Mesothelial cell of epicardium (in vitro differentiated cells): ENCODE data around the gene NOP56. TPM values are rescaled to one million over a fixed set of nuclear protein-coding genes. Genes with fewer than 3 reads are reported as not detected.
"Not testable (repeated sequence)": the region's sequence is repeated elsewhere in the genome, so short reads cannot be mapped to it uniquely, and the experiment has no call there.

Source experiments
- DNase-seq, 2 experiments: peaks; one replicate each; pipeline ENCODE4 v3.0.0; 2021; ENCODE audit warnings: low spot score in 2 of 2; ENCODE audit not compliant: unreplicated experiment in 2 of 2
- H3K27ac Mint-ChIP-seq: 2 replicates; pipeline ENCODE4 v1.8.0; 2021; ENCODE audit warnings: mixed read lengths
- H3K27me3 Mint-ChIP-seq: 2 replicates; pipeline ENCODE4 v1.8.0; 2021; ENCODE audit warnings: low read depth, mixed read lengths
- H3K36me3 Mint-ChIP-seq: 2 replicates; pipeline ENCODE4 v1.8.0; 2021; ENCODE audit warnings: mixed read lengths
- H3K4me1 Mint-ChIP-seq: 2 replicates; pipeline ENCODE4 v1.8.0; 2021; ENCODE audit warnings: mixed read lengths
- H3K4me3 Mint-ChIP-seq: 2 replicates; pipeline ENCODE4 v1.8.0; 2021; ENCODE audit warnings: mild to moderate bottlenecking, moderate library complexity, mixed read lengths
- H3K9me3 Mint-ChIP-seq: 2 replicates; pipeline ENCODE4 v1.8.0; 2021; ENCODE audit warnings: mixed read lengths
- CTCF ChIP-seq: fragments of 200-600 bp; sonication (generic); IDR thresholded peaks from one replicate; pipeline ENCODE4 v1.5.0; 2021; ENCODE audit warnings: antibody characterized with exemption; ENCODE audit not compliant: unreplicated experiment
- total RNA-seq: library from RNA; stranded (reverse); gene quantifications from 3 replicates; pipeline ENCODE4 v1.2.1, GENCODE V29; 2021

NOP56 gene
- total RNA-seq, 1 donor from 2014 or later, result 267 TPM

GRCh38 chr20:2672446-2672845, 20.0 kb downstream of the NOP56 start:
- Mint-ChIP-seq H3K9me3 (no peaks in the 10 kb centered on the region), H3K36me3 (no peaks in the 10 kb centered on the region), H3K4me1 (no peaks in the 10 kb centered on the region), H3K27ac (no peak overlapping the region), H3K4me3 (no peak overlapping the region), H3K27me3 (peaks cover 64% of the 10 kb centered on the region)
- no peak for TF ChIP-seq CTCF
- DNase-seq, result no peak

GRCh38 chr20:2673453-2673852, 21.0 kb downstream of the NOP56 start:
- Mint-ChIP-seq H3K27ac (no peak overlapping the region), H3K4me3 (no peak overlapping the region), H3K9me3 (no peaks in the 10 kb centered on the region), H3K36me3 (no peaks in the 10 kb centered on the region), H3K4me1 (no peaks in the 10 kb centered on the region), H3K27me3 (peaks cover 59% of the 10 kb centered on the region)
- no peak for DNase-seq
- no peak for TF ChIP-seq CTCF

- H3K36me3 Mint-ChIP-seq, result no peaks in the 10 kb centered on the region
- TF ChIP-seq CTCF, result no peak
- H3K27ac Mint-ChIP-seq, result no peak overlapping the region
- peaks cover 68% of the 10 kb centered on the region for H3K27me3 Mint-ChIP-seq
- no peaks in the 10 kb centered on the region for H3K4me1 Mint-ChIP-seq
- H3K4me3 Mint-ChIP-seq, result no peak overlapping the region
- DNase-seq, result no peak
- no peaks in the 10 kb centered on the region for H3K9me3 Mint-ChIP-seq
These were observed 27.6 kb downstream of the NOP56 start for GRCh38 chr20:2680046-2680445.

- H3K4me1 Mint-ChIP-seq, H3K4me3 Mint-ChIP-seq, H3K36me3 Mint-ChIP-seq, DNase-seq, H3K27ac Mint-ChIP-seq, H3K9me3 Mint-ChIP-seq: not testable (repeated sequence)
- H3K27me3 Mint-ChIP-seq, result peaks cover 82% of the 10 kb centered on the region
These were observed 29.6 kb downstream of the NOP56 start for GRCh38 chr20:2682040-2682439.

GRCh38 chr20:2684817-2685216, 32.4 kb downstream of the NOP56 start:
- H3K4me3 Mint-ChIP-seq, H3K27ac Mint-ChIP-seq, H3K9me3 Mint-ChIP-seq, DNase-seq, H3K36me3 Mint-ChIP-seq, H3K4me1 Mint-ChIP-seq: not testable (repeated sequence)
- H3K27me3 Mint-ChIP-seq, result peaks cover 88% of the 10 kb centered on the region

- H3K27me3 Mint-ChIP-seq, result peaks cover 87% of the 10 kb centered on the region
- peaks cover 4% of the 10 kb centered on the region for H3K36me3 Mint-ChIP-seq
- H3K27ac Mint-ChIP-seq, result no peak overlapping the region
- no peaks in the 10 kb centered on the region for H3K9me3 Mint-ChIP-seq
- H3K4me1 Mint-ChIP-seq, result peaks cover 21% of the 10 kb centered on the region
- DNase-seq, result no peak
- H3K4me3 Mint-ChIP-seq, result no peak overlapping the region
- no peak for TF ChIP-seq CTCF
These were observed 35.1 kb downstream of the NOP56 start for GRCh38 chr20:2687514-2687913.

GRCh38 chr20:2688041-2688591, 35.7 kb downstream of the NOP56 start:
- no peaks in the 10 kb centered on the region for H3K9me3 Mint-ChIP-seq
- peak in 1 of 2 experiments; percentile 62 for DNase-seq
- peak; percentile 58 for TF ChIP-seq CTCF

More at GRCh38 chr20:2688041-2688591, 35.7 kb downstream of the NOP56 start:
- no peak overlapping the region for H3K27ac Mint-ChIP-seq
- H3K27me3 Mint-ChIP-seq, result peaks cover 81% of the 10 kb centered on the region
- H3K4me3 Mint-ChIP-seq, result peak overlapping the region; percentile 6
- H3K4me1 Mint-ChIP-seq, result peaks cover 21% of the 10 kb centered on the region
- H3K36me3 Mint-ChIP-seq, result peaks cover 4% of the 10 kb centered on the region
